NCI-H2081 (cell line): ENCODE data around the gene TMEM151B.

Experiments
- DNase-seq, 2 experiments: peaks; one replicate each; lab custom pipeline; 2025; lab: John Stamatoyannopoulos, UW

Gene TMEM151B

DNA sequence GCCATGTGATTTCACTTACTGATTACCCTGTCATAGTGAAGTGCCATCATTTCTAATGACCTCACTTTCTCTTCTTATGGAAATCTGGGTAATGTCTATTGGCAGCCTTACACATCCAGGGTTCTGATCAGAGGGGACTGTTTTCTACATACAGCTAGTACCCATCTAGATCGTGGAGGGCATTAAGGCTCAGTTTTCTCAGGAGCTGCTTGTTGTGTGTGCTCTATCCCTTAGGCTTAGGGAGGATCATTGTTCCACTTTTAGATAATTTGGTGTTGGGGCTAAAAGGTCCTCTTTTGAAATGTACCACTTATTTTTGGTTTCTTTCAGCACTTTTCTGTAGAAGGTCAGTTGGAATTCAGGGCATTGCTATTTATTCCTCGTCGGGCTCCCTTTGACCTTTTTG lies 19.5 kb upstream of the TMEM151B start:
- no peak for DNase-seq

DNA sequence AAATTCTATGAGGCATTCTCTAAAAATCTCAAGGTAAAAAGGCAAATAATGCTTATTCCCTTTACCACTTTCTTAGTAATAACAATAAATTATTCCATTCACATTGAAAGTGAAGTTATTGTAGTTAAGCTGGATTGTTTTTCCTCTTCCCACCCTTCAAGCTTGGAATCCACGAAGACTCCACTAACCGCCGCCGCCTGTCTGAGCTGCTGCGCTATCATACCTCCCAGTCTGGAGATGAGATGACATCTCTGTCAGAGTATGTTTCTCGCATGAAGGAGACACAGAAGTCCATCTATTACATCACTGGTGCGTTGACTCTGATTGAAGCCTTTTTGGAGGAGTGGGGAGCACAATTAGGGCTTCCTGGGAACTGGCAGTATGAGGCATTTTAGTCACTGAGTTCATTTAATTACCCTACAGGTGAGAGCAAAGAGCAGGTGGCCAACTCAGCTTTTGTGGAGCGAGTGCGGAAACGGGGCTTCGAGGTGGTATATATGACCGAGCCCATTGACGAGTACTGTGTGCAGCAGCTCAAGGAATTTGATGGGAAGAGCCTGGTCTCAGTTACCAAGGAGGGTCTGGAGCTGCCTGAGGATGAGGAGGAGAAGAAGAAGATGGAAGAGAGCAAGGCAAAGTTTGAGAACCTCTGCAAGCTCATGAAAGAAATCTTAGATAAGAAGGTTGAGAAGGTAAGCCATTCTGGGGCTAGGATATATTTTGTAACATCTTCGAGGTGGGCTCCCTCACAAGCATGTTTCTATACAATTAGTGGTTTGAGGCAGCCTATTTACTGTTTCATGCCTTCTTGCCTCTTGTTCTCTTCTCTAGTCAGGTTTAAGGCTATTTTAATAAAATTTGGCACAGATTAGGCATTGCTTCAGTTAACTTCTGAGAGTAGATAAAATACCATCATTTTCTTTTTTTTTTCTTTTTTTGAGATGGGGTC lies 18.4 kb upstream of the TMEM151B start:
- DNase-seq = no peak

- DNase-seq = peak; percentile 23 to 25
These were observed 16.7 kb upstream of the TMEM151B start for GRCh38 chr6:44253307-44254101.

GRCh38 chr6:44254191-44255104 lies 15.8 kb upstream of the TMEM151B start:
- no peak for DNase-seq

DNA sequence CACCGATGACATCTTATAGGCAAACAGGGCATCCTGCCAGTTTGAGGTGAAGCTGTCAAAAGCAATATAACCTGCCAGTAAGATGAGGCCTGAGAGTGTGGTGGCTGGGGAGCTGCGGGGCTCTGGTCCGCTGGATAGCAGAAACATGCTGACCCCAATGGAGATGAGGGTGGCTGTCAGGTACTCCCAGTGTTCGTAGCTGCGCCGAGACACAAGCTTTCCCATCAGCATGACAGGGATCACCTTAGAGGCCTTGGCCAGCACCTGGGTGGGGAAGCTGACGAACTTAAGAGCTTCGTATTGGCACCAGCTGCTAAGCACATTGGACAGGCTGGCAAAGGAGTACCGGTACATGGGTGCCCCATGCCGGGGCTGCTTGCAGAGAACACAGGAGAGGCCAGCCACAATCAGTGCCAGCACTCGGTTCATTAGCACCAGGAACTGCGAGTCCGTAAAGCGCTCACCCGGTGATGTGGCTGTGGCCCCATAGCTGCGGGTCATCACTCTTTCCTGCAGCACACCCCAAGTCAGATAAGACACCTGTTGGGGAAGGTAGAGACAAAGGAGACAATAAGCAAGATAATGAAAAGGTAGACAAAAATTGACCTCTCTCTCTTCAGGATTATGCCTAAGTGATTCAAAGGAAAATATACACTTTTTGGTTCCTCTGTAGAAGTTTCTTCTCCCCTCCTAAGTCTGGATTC lies 15.0 kb upstream of the TMEM151B start:
- DNase-seq = no peak

GRCh38 chr6:44255871-44256774 lies 14.1 kb upstream of the TMEM151B start:
- DNase-seq = no peak

DNA sequence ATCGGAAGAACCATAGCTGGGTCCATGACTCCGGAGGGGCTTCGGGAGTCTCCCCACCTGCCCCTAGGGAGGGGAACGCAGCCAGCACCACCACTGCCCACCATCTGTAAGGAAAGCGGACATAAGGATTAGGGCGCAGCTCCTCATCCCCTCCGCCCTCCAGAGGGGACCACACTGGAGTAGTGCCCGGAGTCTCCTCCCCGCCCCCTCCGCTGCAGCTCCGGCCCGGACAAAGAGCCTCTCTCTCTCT lies 13.6 kb upstream of the TMEM151B start:
- peak in 1 of 2 experiments; percentile 25 for DNase-seq

DNA sequence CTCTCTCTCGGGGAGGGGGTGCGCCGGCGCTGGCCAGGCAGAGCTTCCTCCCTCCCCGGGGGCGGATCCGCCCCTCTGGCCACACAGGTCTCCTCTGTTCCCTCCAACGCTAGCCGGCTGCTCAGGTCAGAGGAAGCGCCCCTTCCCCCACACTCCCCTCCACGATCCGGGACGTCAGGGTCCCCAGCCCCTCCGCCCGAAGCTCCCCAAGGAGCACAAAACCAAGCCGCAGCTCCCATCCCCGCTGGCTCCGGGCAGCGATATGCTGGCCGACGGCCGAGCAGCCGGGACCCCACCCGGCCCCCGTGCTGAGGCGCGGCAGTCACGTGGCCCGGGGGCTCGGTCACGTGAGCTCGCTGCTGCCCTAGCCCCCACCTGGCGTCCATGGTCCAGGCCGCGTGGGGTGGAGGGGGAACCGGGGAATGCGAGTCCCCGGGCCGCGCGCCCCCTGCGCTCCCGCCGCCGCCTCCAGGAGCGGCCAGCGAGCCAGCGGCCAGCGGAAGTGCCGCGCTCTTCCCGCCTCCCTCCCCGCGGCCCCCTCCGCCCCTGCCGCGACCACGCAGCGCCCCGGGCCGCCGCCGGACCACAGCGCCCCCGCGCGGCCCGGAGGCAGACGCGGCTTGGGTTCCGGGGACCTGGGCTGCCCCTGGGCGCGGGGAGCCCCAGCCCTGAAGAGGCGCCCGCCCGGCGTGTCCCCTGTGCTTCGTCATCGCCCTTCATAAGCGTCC lies 13.1 kb upstream of the TMEM151B start, which contains the start of gene SLC35B2:
SLC35B2 (minus strand) TSS at position 504 of the 728 bp plus-strand sequence; CDS start at position 386, 118 bp downstream.
- DNase-seq = peak; percentile 52 to 84

DNA sequence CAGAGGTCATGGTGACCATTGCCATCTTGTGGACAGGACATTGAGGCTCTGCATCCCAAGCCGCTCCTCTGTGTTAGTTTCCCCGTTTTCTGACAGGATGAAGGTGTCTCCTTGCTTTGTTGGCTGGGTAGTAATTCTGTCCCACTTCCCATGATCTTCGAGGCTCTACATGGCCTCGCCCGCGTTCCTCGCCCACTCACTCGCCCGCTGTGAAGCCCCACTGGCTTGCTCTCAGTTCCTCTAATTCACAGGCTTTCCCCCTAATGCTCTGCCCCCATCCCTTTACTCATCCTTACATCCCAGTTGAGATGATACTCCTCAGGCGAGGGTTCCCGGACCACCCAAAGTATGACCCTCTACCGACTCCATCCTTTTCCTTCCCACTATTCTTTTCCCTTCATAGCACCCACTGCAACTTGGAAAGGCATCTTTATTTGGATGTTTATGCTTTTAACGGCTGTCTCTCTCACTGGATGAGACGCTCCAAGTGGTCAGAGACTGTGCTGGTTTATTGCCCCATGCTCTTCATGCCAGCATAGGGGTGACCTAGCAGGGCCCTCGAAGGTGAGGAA lies 12.4 kb upstream of the TMEM151B start:
- no peak for DNase-seq

GRCh38 chr6:44258325-44258863 lies 11.9 kb upstream of the TMEM151B start:
- no peak for DNase-seq

- DNase-seq = no peak
These were observed 11.3 kb upstream of the TMEM151B start for GRCh38 chr6:44258921-44259320.

DNA sequence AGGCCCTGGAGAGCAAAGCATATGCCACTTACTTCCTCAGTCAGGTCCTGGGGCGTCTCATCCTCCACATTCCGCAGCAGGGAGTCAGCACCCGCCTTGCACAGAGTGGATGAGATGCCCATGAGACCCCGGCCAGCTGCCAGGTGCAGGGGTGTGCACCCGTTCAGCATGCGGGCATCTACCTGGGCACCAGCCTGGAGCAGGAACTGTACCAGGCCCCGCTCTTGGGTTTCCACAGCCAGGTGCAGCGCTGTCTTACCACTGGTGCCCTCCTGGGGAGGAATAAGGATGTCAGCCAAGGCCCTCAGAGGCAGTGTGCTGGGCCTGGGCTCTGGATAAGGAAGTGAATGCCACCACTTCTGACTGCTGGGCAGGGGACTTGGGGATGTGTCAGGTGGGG lies 10.2 kb upstream of the TMEM151B start:
- no peak for DNase-seq

DNA sequence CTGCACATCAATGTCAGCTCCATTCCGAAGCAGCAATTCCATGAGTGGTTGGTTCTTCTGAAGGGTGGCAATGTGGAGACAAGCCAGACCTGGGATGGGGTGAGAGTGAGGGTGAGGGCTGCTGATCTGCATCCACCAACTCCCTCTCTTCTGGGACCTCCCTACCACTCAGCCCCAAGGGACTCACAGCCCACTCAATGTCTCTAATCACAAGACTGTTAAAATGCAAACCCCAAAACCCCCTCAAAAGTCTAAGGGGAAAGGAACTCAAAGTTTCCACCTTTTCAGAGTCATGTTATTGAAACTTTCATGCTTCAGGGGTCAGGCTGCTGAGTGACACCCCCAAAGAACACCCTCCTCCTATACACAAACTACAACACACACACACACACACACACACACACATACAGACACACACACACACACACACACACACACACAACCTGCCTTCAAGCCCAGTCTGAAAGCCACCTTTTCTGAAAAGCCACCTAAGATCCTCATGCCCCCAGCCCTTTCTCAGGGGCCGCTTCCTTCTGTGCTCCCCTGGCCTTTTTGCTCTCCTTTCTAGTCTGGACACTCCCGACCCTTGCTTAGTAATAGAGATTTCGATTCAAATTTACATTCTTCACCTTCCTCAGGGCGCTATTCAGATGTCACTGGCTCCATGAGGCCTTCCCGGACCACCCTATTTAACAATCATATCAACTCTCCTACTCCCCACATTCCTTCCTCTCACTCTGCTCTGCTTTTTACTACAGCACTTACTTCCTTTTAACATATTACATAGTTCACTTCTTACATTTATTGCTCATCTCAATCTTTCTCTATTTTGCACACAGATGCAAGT lies 9.6 kb upstream of the TMEM151B start:
- no peak for DNase-seq

DNA sequence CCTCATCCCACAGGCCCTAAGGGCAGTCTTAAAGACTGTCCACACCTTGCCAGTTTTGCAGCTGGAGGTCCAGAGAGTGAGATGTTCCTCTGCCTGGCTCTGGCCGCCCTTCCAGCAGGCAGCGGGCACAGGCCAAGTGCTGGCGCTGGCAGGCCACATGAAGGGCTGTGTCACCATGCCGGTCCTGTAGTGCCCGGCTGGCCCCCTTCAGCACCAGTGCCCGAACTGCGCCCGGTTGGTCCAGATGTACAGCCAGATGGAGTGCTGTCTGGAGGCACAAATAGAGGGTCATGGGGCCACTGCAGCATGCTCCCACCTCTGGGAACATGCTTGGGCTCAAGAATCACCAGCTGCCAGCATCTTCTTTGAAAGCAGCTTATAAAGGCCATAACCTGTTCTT lies 8.7 kb upstream of the TMEM151B start:
- DNase-seq = no peak

DNA sequence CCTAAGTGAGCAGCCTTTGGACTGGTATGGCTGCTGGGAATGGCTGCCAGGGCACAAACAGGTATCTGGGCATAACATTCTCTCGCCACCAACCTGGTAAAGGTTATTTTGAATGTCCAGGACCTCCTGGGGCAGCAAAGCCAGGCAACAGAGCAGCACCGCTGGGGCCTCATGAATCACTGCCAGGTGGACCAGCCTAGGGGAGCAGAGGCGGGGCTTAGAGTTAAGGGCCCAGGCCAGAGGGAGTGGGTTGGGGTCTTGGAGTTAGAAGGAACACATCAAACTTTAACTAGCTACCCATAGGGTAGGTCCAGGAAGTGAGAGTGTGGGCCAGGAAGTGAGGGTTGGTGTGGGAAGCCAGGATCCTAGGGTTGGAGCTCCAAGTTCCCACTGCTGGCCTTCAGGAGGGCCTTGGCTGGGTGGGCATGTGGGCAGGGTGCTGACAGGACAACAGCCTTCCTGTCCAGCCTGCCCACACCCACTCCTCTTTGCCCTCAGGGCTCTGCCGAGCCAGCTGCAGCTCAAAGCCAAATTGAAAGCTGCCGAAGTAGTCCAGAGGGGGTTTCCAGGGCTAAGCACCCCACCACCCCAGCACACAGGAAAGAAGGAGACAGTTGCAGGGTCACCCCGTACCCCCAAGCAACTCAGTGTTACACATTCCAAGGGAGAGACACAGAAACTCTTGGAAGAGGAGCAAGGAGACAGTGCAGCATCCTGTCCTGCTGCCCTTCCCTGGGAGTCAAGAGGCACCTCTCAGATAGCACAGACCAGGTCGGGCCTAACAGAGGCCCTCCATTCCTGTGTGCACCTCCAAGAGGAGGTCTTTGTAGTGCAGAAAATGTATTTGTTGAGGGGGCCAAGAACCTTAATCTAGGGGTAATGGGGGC lies 7.5 kb upstream of the TMEM151B start:
- DNase-seq = no peak

- DNase-seq = no peak
These were observed 6.7 kb upstream of the TMEM151B start for GRCh38 chr6:44263354-44264100.
